Endothelial cell of umbilical vein (primary cell): ENCODE data around the gene SLC25A17.

Experiments
- CTCF ChIP-seq, 2 donors: IDR thresholded peaks; 1 replicate in 1 of 2; 2 replicates in 1 of 2; pipeline ENCODE4 v1.5.1; 2011; ENCODE audit warnings: low read length in 2 of 2, mild to moderate bottlenecking in 2 of 2, moderate library complexity in 2 of 2, control low read depth in 1 of 2, inconsistent platforms in 1 of 2, low read depth in 1 of 2; ENCODE audit not compliant: insufficient read depth in 1 of 2; ENCODE audit errors: extremely low read depth in 1 of 2
- EZH2 ChIP-seq: IDR thresholded peaks from 2 replicates; pipeline ENCODE4 v1.6.1; 2012; ENCODE audit warnings: borderline replicate concordance, low read depth, mild to moderate bottlenecking, moderate library complexity, low read length, inconsistent platforms; ENCODE audit not compliant: severe bottlenecking
- MAX ChIP-seq: IDR thresholded peaks from 2 replicates; pipeline ENCODE4 v1.6.1; 2011; ENCODE audit not compliant: insufficient read depth, insufficient read length
- POLR2A ChIP-seq: IDR thresholded peaks from 2 replicates; pipeline ENCODE4 v1.6.1; 2012; ENCODE audit warnings: low read depth, mild to moderate bottlenecking, control low read depth, low read length

GRCh38 chr22:40803321-40803720 is 15.8 kb downstream of the SLC25A17 start:
- no peak for TF ChIP-seq CTCF (IDR thresholded peaks at IDR 0.05; ENCODE audit: extremely low read depth in 1 of 2, insufficient read depth in 1 of 2, low read depth in 1 of 2, low read length in 2 of 2)
- TF ChIP-seq MAX, result no peak
- TF ChIP-seq POLR2A, result no peak
- no peak for TF ChIP-seq EZH2
